Limb (tissue), 2 donors: ENCODE measurements around the gene H2AZ2.
A peak's percentile ranks its signal among the peaks of the same experiment; 100 is the strongest.
"Not testable (repeated sequence)": the region's sequence is repeated elsewhere in the genome, so short reads cannot be mapped to it uniquely, and the experiment has no call there.

Experiments
- DNase-seq, 2 donors: peaks; one replicate each; pipeline ENCODE4 v3.0.0-alpha.2; 2016; ENCODE audit errors: extremely low spot score in 2 of 2

Gene H2AZ2

DNA sequence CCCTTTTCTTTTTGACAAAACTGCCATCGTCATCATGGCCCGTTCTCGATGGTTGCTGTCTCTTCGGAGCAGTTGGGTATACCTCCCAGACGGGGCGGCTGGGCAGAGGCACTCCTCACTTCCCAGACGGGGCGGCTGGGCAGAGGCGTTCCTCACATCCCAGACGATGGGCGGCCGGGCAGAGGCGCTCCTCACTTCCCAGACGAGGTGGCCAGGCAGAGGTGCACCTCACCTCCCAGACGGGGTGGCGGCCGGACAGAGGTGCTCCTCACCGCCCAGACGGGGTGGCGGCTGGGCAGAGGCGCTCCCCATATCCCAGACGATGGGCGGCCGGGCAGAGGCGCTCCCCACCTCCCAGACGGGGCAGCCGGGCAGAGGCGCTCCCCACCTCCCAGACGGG is 22.9 kb upstream of the H2AZ2 start:
- not testable (repeated sequence) for DNase-seq

GRCh38 chr7:44870336-44870735 is 22.4 kb upstream of the H2AZ2 start:
- not testable (repeated sequence) for DNase-seq

DNA sequence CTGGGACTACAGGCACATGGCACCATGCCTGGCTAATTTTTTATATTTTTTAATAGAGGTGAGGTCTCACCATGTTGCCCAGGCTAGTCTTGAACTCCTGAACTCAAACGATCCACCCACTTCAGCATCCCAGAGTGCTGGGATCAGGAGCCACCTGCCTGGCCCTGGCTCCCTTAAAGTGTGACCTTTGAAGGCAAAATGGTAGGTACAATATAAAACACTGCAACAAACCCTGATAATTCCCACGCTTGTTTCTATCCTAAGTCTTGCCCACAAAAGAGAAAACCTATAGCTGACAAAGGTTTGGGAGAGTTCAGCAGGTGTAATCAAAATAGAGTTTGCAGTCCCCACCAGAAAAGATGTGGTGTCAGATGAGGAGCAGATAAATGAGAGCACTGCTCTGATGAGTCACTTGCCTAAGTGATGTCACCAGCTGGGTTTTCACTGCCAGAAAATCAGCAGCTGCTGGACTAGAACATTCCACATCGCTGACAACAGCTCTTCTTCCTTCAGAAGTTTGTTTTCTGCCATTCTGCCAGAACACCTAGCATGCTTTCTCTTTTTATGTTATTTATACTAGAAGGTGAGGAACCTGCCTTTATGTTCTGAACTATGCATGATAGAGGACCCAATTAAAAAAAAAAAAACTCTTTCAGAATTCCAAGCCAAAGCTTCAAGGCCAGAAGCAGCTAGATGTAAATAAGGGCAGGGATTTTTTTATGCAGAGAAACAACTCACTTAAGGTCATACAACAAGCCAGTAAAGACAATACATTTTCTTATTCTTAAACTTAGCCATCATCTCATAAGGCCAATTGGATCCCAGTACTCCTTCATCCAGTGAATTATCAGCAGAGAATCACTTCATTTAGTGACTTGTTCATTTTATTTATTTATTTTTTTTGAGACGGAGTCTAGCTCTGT is 19.4 kb upstream of the H2AZ2 start:
- DNase-seq, result no peak

DNA sequence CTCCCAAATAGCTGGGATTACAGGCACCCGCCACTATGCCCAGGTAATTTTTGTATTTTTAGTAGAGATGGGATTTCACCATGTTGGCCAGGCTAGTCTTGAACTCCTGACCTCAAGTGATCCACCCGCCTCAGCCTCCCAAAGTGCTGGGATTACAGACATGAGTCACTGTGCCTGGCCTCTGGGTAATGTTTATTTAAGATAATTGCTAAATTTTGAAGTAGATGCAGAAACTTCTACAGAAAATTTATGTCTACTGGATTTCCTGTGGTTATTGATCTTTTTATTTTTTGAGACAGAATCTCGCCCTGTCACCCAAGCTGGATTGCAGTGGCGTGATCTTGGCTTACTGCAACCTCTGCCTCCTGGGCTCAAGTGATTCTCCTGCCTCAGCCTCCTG is 14.1 kb upstream of the H2AZ2 start:
- DNase-seq, result not testable (repeated sequence)

- DNase-seq, result no peak
Observed at GRCh38 chr7:44858161-44858560, 10.3 kb upstream of the H2AZ2 start.

DNA sequence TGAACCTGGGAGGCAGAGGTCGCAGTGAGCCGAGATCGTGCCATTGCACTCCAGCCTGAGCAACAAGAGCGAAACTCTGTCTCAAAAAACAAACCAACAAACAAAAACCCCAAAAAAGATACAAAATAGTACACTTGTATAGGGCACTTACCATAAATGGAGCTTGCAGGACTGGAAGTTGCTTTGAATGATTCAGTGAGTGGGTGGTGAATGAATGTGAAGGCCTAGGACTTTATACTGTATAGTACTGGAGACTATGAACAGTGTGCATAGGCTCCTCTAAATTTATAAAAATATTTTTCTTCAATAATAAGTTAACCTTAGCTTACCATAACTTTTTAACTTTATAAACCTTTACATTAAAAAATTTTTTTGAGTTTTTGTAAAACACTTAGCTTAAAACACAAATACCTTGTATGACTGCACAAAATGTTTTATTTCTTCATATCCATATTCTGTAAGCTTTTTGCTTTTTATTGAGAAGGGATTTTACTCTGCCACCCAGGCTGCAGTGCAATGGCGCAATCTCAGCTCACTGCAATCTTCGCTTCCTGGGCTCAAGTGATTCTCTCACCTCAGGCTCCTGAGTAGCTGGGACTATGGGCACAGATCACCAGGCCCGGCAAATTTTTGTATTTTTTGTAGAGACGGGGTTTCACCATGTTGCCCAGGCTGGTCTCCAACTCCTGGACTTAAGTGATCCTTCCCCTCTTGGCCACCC is 6.9 kb upstream of the H2AZ2 start:
- no peak for DNase-seq

DNA sequence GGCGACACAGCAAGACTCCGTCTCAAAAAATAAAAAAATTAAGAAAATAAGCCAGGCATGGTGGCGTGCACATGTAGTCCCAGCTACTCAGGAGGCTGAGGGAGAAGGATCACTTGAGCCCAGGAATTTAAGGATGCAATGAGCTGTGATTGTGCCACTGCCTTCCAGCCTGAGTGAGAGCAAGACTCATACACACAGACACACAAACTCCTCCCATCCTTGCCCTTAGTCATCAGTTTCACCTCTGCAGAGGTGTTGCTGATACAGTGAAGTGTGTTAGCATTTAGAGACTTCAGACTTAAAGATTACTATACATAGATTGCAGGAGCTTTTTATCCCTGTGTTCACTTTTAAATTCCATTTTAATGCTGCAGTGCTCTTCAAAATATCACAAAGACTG is 5.5 kb upstream of the H2AZ2 start:
- DNase-seq, result no peak

DNA sequence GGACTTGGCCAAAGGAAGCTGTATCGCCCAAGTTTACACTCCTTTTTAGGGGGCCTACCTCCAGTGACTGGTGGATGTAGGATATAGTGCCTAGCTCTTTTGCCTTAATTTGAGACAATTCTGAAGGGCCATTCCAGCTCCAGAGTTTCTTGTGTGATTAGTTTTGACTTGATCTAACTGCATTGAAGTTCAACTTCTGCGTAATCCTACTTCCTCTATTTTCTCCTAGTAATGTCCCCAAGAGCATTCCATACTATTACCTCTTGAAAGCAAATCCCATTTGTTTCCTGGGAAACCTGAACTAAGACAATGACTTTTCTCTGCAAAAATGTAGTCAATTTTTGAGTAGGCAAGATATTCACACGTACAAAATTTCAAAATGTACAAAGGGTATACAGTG is 4.7 kb upstream of the H2AZ2 start:
- no peak for DNase-seq

GRCh38 chr7:44849885-44850544 is 2.1 kb upstream of the H2AZ2 start:
- DNase-seq, result no peak

GRCh38 chr7:44849259-44849884 is 1.5 kb upstream of the H2AZ2 start:
- no peak for DNase-seq

GRCh38 chr7:44847509-44847919 is 373 bp downstream of the H2AZ2 start:
- DNase-seq, result peak; percentile 92 to 95

DNA sequence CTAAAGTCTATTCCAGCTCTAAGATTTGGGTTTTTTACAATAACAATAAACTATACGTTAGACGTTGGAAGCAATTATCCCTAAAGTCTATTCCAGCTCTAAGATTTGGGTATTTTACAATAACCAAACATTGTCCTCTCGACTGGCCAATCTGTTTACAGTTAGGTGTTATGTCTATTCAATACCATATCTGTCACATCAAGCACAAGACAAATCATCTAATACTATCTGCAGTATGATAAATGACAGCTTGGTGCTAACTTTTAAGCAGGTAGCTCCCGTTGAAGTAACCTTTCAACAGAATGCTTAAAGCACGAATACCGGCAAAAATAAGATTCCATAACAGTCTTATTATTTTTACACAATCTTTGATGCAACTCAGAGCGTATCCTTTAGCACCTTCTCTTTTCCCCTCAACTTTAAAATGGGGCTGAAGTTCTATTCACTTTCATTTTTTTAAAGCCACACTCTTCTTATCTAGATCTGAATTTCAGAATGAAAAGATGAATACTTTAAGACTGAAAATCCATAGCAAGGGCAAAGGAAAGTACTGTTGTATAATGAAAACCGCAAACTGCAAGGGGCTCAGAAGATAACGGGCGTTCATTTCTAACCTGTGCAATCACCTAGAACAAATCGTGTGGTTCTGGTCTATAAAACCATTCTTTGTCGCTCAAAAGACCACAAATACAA is 925 bp downstream of the H2AZ2 start:
- no peak for DNase-seq

DNA sequence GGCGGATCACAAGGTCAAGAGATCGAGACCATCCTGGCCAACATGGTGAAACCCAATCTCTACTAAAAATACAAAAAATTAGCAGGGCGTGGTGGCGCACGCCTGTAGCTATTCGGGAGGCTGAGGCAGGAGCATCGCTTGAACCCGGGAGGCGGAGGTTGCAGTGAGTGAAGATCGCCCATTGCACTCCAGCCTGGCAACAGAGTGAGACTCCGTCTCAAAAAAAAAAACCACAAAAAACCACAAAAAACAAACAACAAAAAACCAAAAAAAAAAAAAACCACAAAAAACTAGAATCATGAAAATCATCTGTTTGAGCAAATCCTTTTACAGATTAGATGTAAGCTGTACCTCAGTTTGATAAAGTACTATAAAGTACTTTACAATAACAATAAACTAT is 1.5 kb downstream of the H2AZ2 start:
- not testable (repeated sequence) for DNase-seq

DNA sequence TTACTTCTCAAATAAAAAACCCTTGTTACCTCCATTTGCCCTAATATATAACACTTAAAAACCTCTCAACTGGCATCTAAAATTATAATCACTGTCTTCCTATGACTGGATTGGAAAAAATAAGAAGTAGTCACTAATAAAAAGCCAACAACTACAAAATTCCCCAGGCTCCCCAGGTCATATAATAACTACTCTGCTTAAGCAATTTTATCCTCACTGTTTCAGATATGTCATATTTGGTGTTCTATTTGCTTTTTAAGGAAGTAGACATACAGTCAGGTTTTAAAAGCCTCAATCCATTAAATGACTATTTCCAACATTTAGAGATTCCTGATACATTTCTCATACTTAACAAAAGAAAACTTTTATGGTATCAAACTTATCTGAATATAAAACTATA is 2.4 kb downstream of the H2AZ2 start:
- DNase-seq, result no peak

- DNase-seq, result not testable (repeated sequence)
Observed at GRCh38 chr7:44843440-44843839, 4.4 kb downstream of the H2AZ2 start.

GRCh38 chr7:44842675-44843074 is 5.2 kb downstream of the H2AZ2 start:
- DNase-seq, result not testable (repeated sequence)

DNA sequence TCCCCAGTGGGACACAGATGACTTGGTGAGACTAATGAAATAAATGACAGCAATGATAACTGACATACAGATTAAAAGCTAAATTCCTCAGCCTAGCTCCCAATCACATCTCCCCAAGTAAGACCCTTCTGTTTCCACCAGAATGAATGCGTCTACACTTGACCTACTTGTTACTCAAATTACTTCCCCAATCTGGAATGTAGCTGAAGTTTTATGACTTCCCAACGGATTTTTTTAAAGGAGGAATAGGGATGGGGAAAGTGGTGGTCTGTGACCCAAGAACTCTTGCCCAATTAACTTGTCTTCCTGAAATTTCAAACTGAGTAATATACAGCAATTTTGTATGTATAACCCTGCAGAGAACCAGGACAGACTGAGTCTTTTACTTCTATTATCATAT is 9.1 kb downstream of the H2AZ2 start:
- DNase-seq, result no peak

GRCh38 chr7:44827567-44827966 is 20.3 kb downstream of the H2AZ2 start:
- DNase-seq, result no peak

DNA sequence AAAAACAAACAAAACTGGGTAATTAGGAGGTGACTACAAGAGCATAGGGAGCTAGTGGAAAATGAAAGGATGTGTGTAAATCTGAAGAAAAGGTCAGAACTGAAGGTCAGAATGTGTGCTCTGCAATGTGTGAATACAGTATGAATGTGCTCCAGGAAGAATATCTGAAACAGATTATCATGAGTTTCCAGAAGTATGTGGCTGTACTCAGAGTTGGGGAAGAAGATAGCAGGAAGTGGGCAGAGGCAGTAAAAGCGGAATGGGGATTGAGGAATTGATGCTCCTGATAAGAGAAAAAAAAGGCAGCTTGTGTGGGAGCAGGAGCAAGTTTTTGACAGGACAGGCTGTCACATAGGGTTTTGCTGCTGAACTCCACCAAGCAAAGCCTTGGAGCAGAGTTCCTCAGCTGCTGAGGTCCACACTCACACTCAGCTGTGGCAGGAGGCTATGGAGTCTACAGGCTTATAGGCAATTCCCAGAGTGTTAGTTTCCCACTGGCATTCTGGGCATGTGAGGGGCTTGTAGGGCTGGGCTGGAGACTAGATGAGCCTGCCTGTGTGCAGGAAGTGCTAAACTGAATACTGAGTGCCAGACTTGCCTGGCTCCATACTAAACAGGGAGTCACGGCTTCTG is 22.9 kb downstream of the H2AZ2 start:
- no peak for DNase-seq

DNA sequence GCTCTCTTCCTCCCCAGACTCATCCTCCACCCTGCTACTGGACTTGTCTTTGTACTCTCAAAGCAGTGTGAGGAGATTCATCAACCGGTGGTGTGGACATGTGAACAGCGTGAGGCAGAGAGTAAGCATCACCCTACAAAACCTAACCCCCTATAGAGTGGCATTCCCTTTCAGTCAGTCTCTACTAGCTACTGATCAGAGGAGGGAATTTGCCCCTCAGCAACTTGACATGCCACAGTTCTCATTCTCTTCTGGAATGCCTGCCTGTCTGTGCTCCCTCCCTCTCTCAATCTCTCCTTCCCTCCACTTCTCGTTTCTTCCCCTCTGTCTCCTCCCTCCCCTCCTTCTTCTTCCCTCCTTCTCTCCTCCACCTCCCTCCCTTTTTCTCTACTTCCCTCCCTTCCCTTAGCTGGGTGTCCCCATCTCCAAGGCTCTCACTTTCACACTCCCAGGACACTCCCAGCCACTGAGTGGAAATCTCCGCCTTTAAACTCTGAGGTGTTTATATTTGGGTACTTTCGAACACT is 24.6 kb downstream of the H2AZ2 start:
- DNase-seq, result no peak
